Neural cell (in vitro differentiated cells): ENCODE measurements around the gene SF1. TPM values are rescaled to one million over a fixed set of nuclear protein-coding genes. Genes with fewer than 3 reads are reported as not detected.
A peak's percentile ranks its signal among the peaks of the same experiment; 100 is the strongest.

Experiments
- H2AFZ ChIP-seq: fragments of 200-600, 300-800 bp; sonication (generic), shearing (Covaris generic); 2 replicates; pipeline ENCODE4 v1.6.0; 2014; ENCODE audit warnings: low read depth, mild to moderate bottlenecking, antibody characterized with exemption, low read length, moderate library complexity
- H3F3A ChIP-seq: fragments of 200-600 bp; shearing (Covaris generic); 2 replicates; pipeline ENCODE4 v1.6.1; 2016; ENCODE audit warnings: mild to moderate bottlenecking, moderate library complexity, mixed read lengths, antibody characterized with exemption, low read length; ENCODE audit not compliant: insufficient read depth, poor library complexity, severe bottlenecking
- H3K27ac ChIP-seq: fragments of 200-600, 300-800 bp; sonication (generic), shearing (Covaris generic); 2 replicates; pipeline ENCODE4 v1.5.1; 2014; ENCODE audit warnings: mild to moderate bottlenecking, low read length, moderate library complexity
- H3K27me3 ChIP-seq: fragments of 300-800, 200-600 bp; sonication (generic), shearing (Covaris generic); 2 replicates; pipeline ENCODE4 v1.6.0; 2014; ENCODE audit warnings: mild to moderate bottlenecking, low read depth, low read length, moderate library complexity; ENCODE audit not compliant: insufficient read depth
- H3K36me3 ChIP-seq: fragments of 300-800, 200-600 bp; sonication (generic), shearing (Covaris generic); 2 replicates; pipeline ENCODE4 v1.5.1; 2014; ENCODE audit warnings: mild to moderate bottlenecking, antibody characterized with exemption, low read length, moderate library complexity; ENCODE audit not compliant: insufficient read depth
- H3K4me2 ChIP-seq: fragments of 300-800, 200-600 bp; sonication (generic), shearing (Covaris generic); 2 replicates; pipeline ENCODE4 v1.6.0; 2014; ENCODE audit warnings: mild to moderate bottlenecking, low read length
- H3K4me3 ChIP-seq: fragments of 300-800, 200-600 bp; sonication (generic), shearing (Covaris generic); 2 replicates; pipeline ENCODE4 v1.5.1; 2014; ENCODE audit warnings: mild to moderate bottlenecking, low read length, moderate library complexity
- H3K79me2 ChIP-seq: fragments of 200-600 bp; shearing (Covaris generic); replicated peaks from 2 replicates; pipeline ENCODE4 v1.6.0; 2014; ENCODE audit warnings: mild to moderate bottlenecking, low read length, moderate library complexity; ENCODE audit not compliant: insufficient read depth
- H3K9ac ChIP-seq: fragments of 300-800, 200-600 bp; sonication (generic), shearing (Covaris generic); 2 replicates; pipeline ENCODE4 v1.6.1; 2016; ENCODE audit warnings: mild to moderate bottlenecking, low read length, mixed read lengths
- H3K9me2 ChIP-seq: fragments of 200-600 bp; shearing (Covaris generic); 2 replicates; pipeline ENCODE4 v1.6.1; 2016; ENCODE audit warnings: mild to moderate bottlenecking, low read length, mixed read lengths; ENCODE audit not compliant: insufficient read depth
- H3K9me3 ChIP-seq: fragments of 200-600, 300-800 bp; sonication (generic), shearing (Covaris generic); 2 replicates; pipeline ENCODE4 v1.6.1; 2016; ENCODE audit warnings: mild to moderate bottlenecking, mixed run types, low read length, moderate library complexity, mixed read lengths
- H4K20me1 ChIP-seq: fragments of 200-600 bp; shearing (Covaris generic); 2 replicates; pipeline ENCODE4 v1.6.1; 2016; ENCODE audit warnings: mild to moderate bottlenecking, mixed run types; ENCODE audit not compliant: insufficient read depth
- EP300 ChIP-seq: fragments of 450-650 bp; conservative IDR thresholded peaks from 2 replicates; pipeline ENCODE4 v1.6.1; 2014; ENCODE audit warnings: antibody characterized with exemption, mild to moderate bottlenecking, moderate library complexity; ENCODE audit not compliant: poor library complexity, severe bottlenecking
- EZH2 ChIP-seq: fragments of 200-600, 300-800 bp; shearing (Covaris generic), sonication (generic); IDR thresholded peaks from 2 replicates; pipeline ENCODE4 v1.6.1; 2014; ENCODE audit warnings: antibody characterized with exemption, low read length, borderline replicate concordance, mild to moderate bottlenecking; ENCODE audit not compliant: insufficient read depth, poor library complexity, severe bottlenecking
- MXI1 ChIP-seq: fragments of 450-650 bp; conservative IDR thresholded peaks from 2 replicates; pipeline ENCODE4 v1.6.1; 2014; ENCODE audit warnings: antibody characterized with exemption, mild to moderate bottlenecking; ENCODE audit not compliant: poor library complexity, severe bottlenecking
- POLR2AphosphoS5 ChIP-seq: IDR thresholded peaks from 2 replicates; pipeline ENCODE4 v1.6.1; 2012
- RAD21 ChIP-seq: fragments of 450-650 bp; conservative IDR thresholded peaks from 2 replicates; pipeline ENCODE4 v1.6.1; 2014; ENCODE audit warnings: antibody characterized with exemption, mild to moderate bottlenecking, moderate library complexity
- SMC3 ChIP-seq: fragments of 450-650 bp; conservative IDR thresholded peaks from 2 replicates; pipeline ENCODE4 v1.6.1; 2014; ENCODE audit warnings: antibody characterized with exemption, mild to moderate bottlenecking, moderate library complexity; ENCODE audit not compliant: poor library complexity
- TAF1 ChIP-seq: IDR thresholded peaks from 2 replicates; pipeline ENCODE4 v1.6.1; 2012; ENCODE audit warnings: low read depth
- polyA plus RNA-seq: library from polyadenylated mRNA; depleted of rRNA; stranded (reverse); fragments of >200 nt; gene quantifications from 2 replicates; pipeline ENCODE4 v1.2.3, GENCODE V29; 2014
- TF ChIP-seq, protein P1 (sequence below): IDR thresholded peaks from 2 replicates; pipeline ENCODE4 v1.6.1; 2012; ENCODE audit warnings: borderline replicate concordance
- TF ChIP-seq, protein P2 (sequence below): fragments of 450-650 bp; IDR thresholded peaks from 2 replicates; pipeline ENCODE4 v1.5.1; 2014; ENCODE audit warnings: antibody characterized with exemption, mild to moderate bottlenecking, moderate library complexity; ENCODE audit not compliant: poor library complexity, severe bottlenecking

Gene SF1
- polyA plus RNA-seq, 1 donor from 2014 or later: 53.2 TPM

DNA sequence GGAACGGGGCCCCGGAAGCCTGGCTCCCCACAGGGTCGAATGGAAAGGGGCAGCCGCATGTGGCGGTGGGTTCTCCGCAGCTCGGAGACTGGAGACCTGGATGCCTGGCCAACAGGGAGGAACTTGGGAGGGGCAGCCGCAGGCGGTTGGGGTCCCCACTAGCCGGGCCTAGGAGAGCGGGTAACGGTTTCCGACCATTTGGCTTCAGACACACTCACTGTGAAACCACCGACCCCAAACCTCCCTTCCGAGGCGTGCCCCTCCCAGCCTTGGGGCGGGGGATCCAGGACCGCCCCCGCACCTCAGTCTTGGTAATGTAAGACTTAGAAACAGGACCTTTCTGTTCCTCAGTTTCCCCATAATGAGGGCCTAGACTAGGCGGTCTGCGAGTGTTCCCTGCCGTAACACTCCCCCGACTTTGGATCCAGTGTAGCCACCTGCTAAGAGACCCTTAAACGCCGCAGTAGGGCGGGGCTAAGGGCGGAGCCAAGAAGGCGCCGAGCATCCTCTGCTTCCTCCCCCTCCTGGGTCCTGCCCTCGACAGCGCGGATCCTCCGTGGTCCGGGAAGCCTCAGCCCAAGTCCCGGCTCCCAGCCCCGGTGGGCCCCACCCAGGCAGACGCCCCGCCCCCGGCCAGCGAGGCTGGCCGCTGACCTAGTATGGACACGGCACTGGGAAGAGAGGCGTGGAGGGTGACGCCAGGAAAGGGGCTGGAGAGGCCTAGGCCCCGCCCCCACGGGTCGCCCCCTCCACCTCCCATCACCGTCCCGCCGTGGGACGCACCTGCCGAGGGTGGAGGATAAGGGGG, 32.6 kb downstream of the SF1 start:
- Histone ChIP-seq H3K9me2 (no peaks in the 10 kb centered on the region), H3K27ac (no peak overlapping the region), H3K27me3 (peaks cover 43% of the 10 kb centered on the region), H3K4me2 (peak overlapping the region; percentile 62), H3K79me2 (no peaks in the 10 kb centered on the region), H4K20me1 (no peaks in the 10 kb centered on the region), H3F3A (no peaks in the 10 kb centered on the region), H3K9ac (peak overlapping the region; percentile 61), H3K9me3 (no peaks in the 10 kb centered on the region), H3K36me3 (no peaks in the 10 kb centered on the region), H3K4me3 (peak overlapping the region; percentile 65), H2AFZ (no peak overlapping the region)
- TF ChIP-seq EZH2 (no peak), MXI1 (no peak), POLR2AphosphoS5 (no peak), TAF1 (no peak), SMC3 (no peak), EP300 (no peak), RAD21 (no peak)
- TF ChIP-seq, protein P1, sequence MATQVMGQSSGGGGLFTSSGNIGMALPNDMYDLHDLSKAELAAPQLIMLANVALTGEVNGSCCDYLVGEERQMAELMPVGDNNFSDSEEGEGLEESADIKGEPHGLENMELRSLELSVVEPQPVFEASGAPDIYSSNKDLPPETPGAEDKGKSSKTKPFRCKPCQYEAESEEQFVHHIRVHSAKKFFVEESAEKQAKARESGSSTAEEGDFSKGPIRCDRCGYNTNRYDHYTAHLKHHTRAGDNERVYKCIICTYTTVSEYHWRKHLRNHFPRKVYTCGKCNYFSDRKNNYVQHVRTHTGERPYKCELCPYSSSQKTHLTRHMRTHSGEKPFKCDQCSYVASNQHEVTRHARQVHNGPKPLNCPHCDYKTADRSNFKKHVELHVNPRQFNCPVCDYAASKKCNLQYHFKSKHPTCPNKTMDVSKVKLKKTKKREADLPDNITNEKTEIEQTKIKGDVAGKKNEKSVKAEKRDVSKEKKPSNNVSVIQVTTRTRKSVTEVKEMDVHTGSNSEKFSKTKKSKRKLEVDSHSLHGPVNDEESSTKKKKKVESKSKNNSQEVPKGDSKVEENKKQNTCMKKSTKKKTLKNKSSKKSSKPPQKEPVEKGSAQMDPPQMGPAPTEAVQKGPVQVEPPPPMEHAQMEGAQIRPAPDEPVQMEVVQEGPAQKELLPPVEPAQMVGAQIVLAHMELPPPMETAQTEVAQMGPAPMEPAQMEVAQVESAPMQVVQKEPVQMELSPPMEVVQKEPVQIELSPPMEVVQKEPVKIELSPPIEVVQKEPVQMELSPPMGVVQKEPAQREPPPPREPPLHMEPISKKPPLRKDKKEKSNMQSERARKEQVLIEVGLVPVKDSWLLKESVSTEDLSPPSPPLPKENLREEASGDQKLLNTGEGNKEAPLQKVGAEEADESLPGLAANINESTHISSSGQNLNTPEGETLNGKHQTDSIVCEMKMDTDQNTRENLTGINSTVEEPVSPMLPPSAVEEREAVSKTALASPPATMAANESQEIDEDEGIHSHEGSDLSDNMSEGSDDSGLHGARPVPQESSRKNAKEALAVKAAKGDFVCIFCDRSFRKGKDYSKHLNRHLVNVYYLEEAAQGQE: no peak
- TF ChIP-seq, protein P2, sequence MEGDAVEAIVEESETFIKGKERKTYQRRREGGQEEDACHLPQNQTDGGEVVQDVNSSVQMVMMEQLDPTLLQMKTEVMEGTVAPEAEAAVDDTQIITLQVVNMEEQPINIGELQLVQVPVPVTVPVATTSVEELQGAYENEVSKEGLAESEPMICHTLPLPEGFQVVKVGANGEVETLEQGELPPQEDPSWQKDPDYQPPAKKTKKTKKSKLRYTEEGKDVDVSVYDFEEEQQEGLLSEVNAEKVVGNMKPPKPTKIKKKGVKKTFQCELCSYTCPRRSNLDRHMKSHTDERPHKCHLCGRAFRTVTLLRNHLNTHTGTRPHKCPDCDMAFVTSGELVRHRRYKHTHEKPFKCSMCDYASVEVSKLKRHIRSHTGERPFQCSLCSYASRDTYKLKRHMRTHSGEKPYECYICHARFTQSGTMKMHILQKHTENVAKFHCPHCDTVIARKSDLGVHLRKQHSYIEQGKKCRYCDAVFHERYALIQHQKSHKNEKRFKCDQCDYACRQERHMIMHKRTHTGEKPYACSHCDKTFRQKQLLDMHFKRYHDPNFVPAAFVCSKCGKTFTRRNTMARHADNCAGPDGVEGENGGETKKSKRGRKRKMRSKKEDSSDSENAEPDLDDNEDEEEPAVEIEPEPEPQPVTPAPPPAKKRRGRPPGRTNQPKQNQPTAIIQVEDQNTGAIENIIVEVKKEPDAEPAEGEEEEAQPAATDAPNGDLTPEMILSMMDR: no peak

DNA sequence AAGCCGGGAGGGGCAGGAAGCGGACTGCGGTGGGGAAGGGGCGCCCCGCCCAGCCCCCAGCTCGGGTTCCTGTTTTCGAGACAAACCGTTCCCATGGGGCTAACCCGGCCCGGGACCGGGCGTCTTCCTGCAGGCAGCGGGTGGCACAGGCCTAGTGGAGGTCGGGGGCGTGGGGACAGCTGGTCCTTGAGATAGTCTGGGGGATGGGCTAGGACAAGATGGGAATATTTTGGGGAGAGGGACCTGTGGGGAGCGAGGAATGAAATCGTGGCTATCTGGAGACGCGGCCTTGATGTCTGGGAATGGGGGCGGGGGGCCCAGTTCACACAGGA, 33.2 kb downstream of the SF1 start:
- Histone ChIP-seq H3K9me2 (no peaks in the 10 kb centered on the region), H3K27ac (no peak overlapping the region), H3F3A (no peaks in the 10 kb centered on the region), H3K9ac (peak overlapping the region; percentile 61), H3K4me3 (peak overlapping the region; percentile 65), H3K9me3 (no peaks in the 10 kb centered on the region), H3K27me3 (peaks cover 47% of the 10 kb centered on the region), H4K20me1 (no peaks in the 10 kb centered on the region), H3K36me3 (no peaks in the 10 kb centered on the region), H2AFZ (no peak overlapping the region), H3K79me2 (no peaks in the 10 kb centered on the region), H3K4me2 (peak overlapping the region; percentile 62)
- TF ChIP-seq, protein P2: no peak
- no peak for TF ChIP-seq MXI1
- TF ChIP-seq TAF1: no peak
- TF ChIP-seq, protein P1: no peak
- no peak for TF ChIP-seq SMC3
- no peak for TF ChIP-seq EZH2
- no peak for TF ChIP-seq RAD21
- TF ChIP-seq POLR2AphosphoS5: no peak
- no peak for TF ChIP-seq EP300
